ENCODE data around the gene MSLN. TPM values are rescaled to one million over a fixed set of nuclear protein-coding genes. Genes with fewer than 3 reads are reported as not detected.

MSLN gene
- total and polyA plus RNA-seq, 9 of the 15 experiments (the other 6 are each of a cell fraction or from before 2014, with no cell fraction given): not detected

DNA sequence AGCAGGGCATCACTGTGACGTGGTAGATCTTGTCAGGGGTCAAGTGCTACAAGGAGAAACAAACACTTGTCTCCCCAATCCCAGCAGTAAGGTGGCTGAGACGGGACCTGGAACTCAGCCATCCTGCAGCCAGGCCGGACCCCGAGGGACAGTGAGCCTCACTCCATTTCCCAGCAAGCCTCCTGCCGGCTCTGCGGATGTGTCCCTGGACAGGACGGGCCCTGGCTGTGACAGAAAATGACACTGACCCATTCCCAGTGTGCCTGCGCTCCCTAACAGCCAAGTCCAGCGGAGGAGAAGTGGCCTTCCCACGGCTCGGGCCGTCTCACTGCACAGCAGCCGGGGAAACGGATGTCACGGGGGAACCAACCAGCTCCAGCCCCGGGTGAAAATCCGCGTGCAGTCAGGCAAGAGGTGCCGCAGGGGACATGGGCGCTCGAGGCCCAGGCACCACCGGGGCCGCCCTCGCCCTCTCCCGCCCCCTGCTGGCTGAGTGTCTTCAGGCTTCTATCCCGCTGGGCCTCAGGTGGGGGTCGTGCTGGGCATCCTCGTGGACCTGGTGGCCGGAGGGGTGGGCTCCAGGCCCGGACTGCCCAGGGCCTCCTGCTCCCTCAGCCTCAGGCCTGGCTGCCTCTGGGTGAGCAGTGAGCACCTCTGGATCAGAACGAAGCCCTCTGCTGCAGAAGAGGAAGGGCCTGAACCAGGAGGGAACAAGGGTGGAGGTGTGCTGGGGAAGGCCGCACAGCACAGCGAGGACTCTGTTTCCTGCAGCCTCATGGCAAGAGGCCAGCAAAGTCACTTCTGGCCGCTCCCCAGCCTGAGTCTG, 26.9 kb upstream of the MSLN start (continued):
- TF ChIP-seq, protein P1, sequence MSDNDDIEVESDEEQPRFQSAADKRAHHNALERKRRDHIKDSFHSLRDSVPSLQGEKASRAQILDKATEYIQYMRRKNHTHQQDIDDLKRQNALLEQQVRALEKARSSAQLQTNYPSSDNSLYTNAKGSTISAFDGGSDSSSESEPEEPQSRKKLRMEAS (CRISPR knock-in tag; IDR thresholded peaks at IDR 0.05): 0 out of 2 replicates have a peak, but pooled peaks have one; percentile 25
- TF ChIP-seq, protein P2, sequence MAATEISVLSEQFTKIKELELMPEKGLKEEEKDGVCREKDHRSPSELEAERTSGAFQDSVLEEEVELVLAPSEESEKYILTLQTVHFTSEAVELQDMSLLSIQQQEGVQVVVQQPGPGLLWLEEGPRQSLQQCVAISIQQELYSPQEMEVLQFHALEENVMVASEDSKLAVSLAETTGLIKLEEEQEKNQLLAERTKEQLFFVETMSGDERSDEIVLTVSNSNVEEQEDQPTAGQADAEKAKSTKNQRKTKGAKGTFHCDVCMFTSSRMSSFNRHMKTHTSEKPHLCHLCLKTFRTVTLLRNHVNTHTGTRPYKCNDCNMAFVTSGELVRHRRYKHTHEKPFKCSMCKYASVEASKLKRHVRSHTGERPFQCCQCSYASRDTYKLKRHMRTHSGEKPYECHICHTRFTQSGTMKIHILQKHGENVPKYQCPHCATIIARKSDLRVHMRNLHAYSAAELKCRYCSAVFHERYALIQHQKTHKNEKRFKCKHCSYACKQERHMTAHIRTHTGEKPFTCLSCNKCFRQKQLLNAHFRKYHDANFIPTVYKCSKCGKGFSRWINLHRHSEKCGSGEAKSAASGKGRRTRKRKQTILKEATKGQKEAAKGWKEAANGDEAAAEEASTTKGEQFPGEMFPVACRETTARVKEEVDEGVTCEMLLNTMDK (IDR thresholded peaks at IDR 0.05; ENCODE audit: borderline replicate concordance, insufficient read depth, low read depth, low read length, poor library complexity, severe bottlenecking): peak; percentile 79
- TF ChIP-seq ZNF583 (CRISPR knock-in tag; IDR thresholded peaks at IDR 0.05) (no peak), TCF3 (CRISPR knock-in tag; IDR thresholded peaks at IDR 0.05) (no peak), L3MBTL2 (IDR thresholded peaks at IDR 0.05) (no peak)
- TF ChIP-seq, protein P3, sequence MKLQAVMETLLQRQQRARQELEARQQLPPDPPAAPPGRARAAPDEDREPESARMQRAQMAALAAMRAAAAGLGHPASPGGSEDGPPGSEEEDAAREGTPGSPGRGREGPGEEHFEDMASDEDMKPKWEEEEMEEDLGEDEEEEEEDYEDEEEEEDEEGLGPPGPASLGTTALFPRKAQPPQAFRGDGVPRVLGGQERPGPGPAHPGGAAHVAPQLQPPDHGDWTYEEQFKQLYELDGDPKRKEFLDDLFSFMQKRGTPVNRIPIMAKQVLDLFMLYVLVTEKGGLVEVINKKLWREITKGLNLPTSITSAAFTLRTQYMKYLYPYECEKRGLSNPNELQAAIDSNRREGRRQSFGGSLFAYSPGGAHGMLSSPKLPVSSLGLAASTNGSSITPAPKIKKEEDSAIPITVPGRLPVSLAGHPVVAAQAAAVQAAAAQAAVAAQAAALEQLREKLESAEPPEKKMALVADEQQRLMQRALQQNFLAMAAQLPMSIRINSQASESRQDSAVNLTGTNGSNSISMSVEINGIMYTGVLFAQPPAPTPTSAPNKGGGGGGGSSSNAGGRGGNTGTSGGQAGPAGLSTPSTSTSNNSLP (IDR thresholded peaks at IDR 0.05; ENCODE audit: borderline replicate concordance, low read depth, low read length): no peak
- TF ChIP-seq, protein P4, sequence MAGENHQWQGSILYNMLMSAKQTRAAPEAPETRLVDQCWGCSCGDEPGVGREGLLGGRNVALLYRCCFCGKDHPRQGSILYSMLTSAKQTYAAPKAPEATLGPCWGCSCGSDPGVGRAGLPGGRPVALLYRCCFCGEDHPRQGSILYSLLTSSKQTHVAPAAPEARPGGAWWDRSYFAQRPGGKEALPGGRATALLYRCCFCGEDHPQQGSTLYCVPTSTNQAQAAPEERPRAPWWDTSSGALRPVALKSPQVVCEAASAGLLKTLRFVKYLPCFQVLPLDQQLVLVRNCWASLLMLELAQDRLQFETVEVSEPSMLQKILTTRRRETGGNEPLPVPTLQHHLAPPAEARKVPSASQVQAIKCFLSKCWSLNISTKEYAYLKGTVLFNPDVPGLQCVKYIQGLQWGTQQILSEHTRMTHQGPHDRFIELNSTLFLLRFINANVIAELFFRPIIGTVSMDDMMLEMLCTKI (IDR thresholded peaks at IDR 0.05; ENCODE audit: partially characterized antibody): no peak
